Measurements from ENCODE around the gene DUSP11.

Gene DUSP11

DNA sequence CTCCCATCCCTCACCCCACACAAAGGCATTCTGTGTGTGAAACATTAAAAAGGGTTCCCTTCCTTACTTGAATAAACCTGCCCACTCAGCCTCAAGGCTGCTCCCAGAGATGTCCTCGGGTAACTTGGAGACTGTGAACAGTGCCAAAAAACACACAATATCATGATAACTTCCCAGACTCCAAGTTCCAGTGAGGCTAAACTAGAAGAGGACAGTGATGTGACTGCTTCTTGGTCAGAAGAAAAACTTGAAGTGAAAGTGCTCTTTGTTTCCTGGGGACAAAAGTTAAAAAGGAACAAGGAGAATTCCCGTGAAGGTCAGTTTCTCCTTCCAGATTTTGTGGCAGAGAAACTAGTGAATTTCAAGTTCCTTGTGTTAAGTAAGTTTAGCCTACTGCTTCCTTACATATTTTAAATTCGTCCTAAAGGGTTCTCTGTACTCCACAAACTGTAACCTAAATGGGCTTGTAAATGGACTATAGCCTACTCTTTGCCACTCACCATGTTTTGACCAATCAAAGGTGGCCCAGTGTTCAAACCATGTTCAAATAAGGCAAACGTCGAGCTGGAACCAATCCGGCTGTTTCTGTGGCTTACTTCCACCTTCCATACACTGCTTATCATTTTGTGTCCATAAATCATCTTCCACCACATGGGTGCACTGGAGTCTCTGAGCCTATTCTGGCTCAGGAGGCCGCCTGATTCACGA lies 63.2 kb downstream of the DUSP11 start:
- no peak for DNase-seq

DNA sequence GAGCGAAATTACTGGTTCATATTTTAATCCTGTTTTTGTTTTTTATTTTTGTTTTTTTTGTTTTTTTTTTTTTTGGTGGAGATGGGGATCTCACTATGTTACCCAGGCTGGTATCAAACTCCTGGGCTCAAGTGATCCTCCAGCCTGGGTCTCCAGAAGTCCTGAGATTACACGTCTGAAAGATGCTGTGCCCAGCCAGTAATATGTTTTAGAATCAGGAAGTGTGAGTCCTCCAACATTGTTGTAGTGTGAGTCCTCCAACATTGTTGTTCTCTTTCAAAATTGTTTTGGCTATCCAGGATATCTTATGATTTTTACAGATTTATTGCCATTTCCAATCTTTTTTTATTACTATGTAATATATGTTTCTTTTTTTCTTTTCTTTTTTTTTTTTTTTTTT lies 65.8 kb downstream of the DUSP11 start:
- no peak for DNase-seq

Data from T-helper 9 cell (primary cell).